Measurements from ENCODE around the gene ARMC10.
"Not testable (repeated sequence)": the region's sequence is repeated elsewhere in the genome, so short reads cannot be mapped to it uniquely, and the experiment has no call there.

ARMC10 gene

DNA sequence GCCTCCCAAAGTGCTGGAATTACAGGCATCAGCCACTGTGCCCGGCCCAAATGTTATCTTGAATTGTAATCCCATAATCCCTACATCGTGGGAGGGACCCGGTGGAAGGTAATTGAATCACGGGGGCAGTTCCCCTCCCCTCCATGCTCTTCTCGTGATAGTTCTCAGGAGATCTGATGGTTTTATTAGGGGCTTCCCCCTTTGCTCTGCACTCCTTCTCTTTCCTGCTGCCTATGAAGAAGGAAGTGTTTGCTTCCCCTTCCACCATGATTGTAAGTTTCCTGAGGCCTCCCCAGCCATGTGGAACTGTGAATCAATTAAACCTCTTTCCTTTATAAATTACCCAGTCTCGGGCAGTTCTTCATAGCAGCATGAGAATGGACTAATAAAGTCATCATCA, 3.3 kb downstream of the ARMC10 start:
- not testable (repeated sequence) for DNase-seq (ENCODE audit: low read depth)

DNA sequence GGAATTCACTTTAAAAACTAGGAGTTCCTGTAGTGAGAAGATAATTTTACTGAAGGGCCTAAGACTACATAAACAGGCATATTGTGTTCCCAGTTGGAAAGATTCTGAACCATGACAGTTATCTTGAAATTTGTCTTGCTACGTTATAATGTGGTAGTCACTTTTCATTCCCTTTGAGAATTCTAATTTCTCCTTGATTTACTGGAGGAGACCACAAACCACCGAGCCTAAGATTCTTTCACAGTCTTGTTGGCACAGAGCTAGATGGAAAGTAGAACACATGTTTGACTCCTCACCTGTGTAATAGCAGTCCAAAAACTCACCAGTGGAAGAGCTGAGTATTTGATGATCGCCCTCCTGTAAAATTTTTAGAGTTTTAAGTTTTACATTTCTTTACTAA, 4.9 kb downstream of the ARMC10 start:
- DNase-seq (ENCODE audit: low read depth) = no peak

DNA sequence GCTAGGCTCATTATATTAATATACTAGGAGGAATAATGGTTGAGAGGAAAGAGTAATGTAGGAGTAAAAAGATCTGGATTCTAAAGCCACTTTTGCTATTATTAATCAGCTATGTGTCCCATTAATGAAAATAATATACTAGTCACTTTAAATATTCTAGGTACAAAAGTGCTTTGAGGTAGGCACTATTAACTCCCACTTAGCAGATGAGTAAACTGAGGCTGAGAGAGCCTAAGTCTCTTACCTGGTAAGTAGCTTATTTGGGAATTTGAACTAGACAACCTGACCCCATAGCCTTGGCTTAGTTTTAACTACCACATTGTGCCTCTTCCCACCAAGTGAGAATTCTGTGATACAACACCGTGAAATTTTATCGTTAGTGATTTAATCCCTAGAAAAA, 6.0 kb downstream of the ARMC10 start:
- no peak for DNase-seq (ENCODE audit: low read depth)

DNA sequence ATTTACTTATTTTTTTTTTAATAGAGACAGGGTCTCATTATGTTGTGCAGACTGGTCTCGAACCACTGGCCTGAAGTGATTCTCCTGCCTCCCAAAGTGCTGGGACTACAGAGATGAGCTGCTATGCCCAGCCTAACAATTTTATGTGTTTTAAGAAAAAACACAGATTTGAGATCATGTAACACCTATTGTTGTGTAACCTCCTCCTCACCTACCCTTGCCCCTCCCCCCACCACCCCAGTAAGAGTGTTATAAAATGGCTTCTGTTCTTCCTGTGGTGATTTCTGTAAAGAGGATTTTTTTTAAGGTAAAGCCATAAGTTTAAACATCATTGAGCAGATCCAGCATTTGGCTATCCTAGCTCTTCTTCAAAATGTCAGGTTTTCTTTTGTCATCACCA, 7.6 kb downstream of the ARMC10 start:
- no peak for DNase-seq (ENCODE audit: low read depth)

DNA sequence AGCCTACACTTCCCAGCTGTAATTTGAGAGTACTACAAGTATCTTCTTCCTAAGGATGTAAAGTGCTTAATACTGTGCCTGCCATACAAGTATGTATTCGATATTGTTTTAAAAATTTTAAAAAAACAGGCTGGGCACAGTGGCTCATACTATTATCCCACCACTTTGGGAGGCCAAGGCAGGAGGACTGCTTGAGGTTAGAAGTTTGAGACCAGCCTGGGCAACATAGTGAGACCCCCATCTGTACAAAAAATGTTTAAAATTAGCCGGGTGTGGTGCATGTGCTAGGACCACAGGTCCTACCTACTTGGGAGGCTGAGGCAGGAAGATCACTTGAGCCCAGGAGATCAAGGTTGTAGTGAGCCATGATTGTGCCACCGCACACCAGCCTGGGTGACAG, 8.3 kb downstream of the ARMC10 start:
- DNase-seq (ENCODE audit: low read depth) = no peak

DNA sequence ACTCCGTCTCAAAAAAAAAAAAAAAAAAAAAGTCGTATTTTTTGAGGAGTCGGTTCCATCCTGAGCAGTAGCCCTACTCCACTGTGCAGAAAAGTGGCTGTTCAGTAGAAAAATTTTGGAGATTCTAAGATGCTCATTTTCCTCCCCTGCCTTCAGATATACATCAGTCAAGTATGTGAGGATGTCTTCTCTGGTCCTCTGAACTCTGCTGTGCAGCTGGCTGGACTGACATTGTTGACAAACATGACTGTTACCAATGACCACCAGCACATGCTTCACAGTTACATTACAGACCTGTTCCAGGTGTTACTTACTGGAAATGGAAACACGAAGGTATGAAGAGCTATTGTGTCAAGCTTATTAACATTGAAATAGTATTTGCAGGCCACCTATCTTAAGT, 17.4 kb downstream of the ARMC10 start:
- not testable (repeated sequence) for DNase-seq (ENCODE audit: low read depth)

DNA sequence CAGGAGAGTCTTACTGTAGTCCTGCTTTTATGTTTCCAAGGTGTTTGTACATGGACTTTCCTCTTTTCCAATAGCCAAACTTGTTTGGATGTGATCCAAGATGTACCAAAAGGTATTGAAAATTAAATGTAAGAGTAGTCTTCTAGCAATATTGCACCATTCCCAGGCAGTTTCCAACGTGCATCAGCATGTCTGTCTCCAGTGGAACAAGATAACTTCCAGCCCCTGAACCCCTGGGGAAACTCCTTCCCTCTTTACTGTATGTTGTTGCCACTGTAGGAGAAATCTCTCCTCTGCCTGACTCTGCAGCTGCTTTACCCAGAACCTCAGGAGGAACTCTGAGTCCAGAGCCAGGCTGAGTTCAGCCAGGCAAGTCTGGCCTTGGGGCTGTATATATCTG, 18.5 kb downstream of the ARMC10 start:
- no peak for DNase-seq (ENCODE audit: low read depth)

DNA sequence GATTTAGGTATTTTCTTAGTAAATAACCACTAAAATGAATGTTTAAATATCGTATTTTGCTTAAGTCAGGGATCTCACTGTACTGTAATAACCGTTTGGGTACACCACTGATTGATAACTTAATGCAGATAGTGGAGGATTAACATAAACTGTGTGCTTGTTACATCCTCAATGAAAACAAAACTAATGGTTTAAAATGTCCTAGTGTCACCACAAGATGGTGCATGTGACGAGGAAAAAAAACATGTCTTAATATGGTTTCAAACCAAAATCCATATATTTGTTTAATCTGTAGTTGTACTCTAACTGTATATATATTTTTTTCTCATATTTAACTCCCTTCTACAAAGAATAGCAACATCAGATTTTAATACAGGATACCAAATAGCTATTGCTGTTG, 19.2 kb downstream of the ARMC10 start:
- no peak for DNase-seq (ENCODE audit: low read depth)

DNA sequence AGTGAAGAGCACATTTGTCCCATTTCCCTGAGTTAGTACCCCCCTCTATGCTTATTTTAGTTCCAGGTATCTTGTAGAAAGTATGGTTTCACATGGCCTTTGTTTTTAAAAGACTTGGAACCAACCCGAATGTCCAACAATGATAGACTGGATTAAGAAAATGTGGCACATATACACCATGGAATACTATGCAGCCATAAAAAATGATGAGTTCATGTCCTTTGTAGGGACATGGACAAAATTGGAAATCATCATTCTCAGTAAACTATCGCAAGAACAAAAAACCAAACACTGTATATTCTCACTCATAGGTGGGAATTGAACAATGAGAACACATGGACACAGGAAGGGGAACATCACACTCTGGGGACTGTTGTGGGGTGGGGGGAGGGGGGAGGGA, 20.6 kb downstream of the ARMC10 start:
- DNase-seq (ENCODE audit: low read depth) = not testable (repeated sequence)

DNA sequence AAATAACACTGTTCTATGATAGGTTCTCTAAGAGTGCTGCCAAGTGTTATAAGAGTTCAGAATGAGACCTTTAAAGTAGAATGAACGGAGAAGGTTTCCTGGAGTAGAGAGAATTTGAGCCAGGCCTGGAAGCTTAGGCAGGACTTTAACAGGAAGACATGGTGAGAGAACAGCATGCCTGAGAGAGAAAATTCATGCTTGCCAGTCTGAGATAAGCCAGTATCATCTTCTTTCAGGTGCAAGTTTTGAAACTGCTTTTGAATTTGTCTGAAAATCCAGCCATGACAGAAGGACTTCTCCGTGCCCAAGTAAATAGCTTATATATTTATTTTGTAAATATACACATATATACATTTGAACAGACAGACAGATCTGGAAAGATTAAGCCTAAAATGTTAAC, 22.1 kb downstream of the ARMC10 start:
- DNase-seq (ENCODE audit: low read depth) = no peak

DNA sequence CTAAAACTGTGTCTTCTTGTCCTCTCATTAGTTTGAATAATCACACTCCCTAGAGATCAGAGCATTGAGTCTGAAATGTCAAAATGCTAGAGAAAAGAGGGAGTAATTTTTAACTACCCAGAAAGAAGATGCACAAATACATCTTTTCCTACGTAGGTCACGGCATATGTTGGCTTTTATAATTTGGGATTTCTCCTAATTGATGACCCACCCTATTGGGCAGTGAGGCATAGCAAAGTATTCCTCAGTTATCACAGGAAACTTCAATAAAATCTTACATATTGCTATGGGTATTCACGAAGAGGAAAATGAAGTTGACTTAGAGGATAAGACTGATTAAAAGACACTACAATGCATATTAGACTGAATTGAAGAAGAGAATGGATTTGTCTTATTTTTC, 25.4 kb downstream of the ARMC10 start:
- DNase-seq (ENCODE audit: low read depth) = no peak

DNA sequence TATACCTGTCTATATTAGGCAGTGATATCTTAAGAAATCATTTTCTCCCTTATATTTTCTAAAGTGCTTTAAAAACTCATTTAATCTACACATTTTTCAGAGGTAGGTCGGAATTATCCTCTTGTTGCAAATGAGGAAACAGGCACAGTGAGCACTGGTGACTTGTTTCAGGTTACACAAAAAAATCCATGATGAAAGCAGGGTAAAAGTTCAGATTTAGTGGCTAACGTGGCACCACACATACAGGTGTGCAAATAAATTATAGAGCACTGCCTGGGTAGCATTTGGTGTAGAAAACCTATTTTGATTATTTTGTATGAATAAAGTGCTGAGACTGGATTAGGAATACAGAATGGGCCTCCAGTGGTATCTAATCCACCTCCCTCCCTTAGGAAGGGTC, 26.6 kb downstream of the ARMC10 start:
- DNase-seq (ENCODE audit: low read depth) = no peak

DNA sequence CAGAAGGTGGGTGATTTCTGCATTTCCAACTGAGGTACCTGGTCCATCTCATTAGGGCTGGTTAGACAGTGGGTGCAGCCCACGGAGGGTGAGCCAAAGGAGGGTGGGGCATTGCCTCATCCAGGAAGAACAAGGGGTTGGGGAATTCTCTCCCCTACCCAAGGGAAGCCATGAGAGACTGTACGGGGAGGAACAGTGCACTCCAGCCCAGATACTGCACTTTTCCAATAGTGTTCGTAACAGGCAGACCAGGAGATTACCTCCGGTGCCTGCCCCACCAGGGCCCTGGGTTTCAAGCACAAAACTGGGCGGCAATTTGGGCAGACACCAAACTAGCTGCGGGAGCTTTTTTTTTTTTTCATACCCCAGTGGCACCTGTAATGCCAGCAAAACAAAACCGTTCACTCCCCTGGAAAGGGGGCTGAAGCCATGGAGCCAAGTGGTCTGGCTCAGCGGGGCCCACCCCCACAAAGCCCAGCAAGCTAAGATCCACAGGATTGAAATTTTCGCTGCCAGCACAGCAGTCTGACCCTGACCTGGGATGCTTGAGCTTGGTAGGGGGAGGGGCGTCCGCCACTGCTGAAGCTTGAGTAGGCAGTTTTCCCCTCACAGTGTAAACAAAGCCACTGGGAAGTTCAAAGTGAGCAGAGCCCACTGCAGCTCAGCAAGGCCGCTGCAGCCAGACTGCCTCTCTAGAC, 31.2 kb downstream of the ARMC10 start:
- no peak for DNase-seq (ENCODE audit: low read depth)

DNA sequence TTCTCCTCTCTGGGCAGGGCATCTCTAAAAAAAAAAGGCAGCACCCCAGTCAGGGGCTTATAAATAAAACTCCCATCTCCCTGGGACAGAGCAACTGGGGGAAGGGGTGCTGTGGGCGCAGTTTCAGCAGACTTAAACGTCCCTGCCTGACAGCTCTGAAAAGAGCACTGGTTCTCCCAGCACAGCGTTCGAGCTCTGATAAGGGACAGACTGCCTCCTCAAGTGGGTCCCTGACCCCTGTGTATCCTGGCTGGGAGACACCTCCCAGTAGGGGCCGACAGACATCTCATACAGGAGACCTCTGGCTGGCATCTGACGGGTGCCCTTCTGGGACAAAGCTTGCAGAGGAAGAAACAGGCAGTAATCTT, 31.7 kb downstream of the ARMC10 start:
- DNase-seq (ENCODE audit: low read depth) = not testable (repeated sequence)

DNA sequence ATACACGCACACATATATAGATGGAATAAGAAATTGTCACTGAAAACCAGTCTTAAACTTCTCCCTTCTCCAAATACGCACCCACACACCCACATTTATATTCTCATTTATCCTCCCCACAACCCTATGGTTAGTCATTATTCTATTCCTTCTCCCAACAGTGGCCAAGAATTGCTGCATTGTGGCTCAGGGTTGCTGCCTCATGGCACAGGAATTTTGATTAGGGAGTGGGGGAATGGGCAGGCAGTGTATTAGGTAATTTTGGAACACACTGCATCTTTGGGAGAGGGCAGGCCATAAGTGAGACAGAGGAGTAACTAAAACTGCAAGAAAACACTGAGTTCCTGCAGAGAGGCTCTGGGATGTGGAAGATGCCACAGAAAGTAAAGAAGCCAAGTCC, 38.2 kb downstream of the ARMC10 start:
- no peak for DNase-seq (ENCODE audit: low read depth)

DNA sequence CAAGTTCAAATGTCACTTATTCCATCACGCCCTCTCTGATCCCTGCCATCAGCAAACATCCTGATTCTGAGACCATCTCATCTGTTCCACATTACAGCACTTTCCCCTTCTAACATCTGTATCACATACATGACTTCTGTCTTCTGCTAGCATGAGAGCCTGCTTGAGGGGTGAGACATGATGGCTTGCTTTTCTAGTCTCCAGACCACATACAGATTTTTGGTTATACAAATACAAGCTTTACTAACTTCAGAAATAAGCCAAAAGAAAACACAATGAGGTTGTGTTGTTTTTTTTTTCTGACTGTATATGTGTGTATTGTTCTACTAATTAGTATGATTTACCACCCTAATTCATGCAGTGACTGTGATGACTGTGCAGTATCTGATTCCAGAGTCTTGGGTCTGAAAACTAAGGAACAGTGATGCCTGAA, 39.7 kb downstream of the ARMC10 start:
- no peak for DNase-seq (ENCODE audit: low read depth)

DNA sequence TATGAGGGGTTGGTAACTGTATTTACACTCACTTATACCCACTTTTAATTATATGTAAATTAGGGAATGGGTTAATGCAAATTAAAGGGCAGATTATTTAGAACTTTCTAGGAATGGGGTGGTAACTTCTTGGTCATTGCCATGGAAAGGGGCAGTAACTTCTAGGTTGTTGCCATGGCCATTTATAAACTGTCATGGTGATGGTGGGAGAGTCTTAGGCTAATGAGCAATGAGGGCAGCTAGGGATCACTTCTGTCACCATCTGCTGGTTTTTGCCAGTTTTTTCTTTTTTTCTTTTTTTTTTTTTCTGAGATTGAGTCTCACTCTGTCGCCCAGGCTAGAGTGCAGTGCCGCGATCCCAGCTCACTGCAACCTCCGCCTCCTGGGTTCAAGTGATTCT, 40.8 kb downstream of the ARMC10 start:
- DNase-seq (ENCODE audit: low read depth) = no peak

DNA sequence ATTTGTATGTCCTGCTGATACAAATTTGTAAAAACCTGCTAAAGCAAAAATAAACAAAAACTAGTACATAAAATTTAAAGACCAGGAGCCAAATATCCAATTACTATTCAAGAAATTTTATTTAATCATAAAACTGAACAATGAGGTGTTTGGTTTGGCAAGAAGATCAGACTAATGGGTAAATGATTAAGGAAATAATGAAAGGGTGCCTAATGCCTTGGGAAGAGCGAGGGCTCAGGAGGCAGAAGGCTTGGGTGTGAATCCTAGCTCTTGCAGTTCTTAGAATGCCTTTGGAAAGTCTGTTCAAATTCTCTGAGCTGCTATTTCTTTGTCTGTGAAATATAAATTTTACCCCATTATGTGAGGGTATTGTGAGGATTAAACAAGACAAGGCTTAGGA, 41.6 kb downstream of the ARMC10 start:
- no peak for DNase-seq (ENCODE audit: low read depth)

DNA sequence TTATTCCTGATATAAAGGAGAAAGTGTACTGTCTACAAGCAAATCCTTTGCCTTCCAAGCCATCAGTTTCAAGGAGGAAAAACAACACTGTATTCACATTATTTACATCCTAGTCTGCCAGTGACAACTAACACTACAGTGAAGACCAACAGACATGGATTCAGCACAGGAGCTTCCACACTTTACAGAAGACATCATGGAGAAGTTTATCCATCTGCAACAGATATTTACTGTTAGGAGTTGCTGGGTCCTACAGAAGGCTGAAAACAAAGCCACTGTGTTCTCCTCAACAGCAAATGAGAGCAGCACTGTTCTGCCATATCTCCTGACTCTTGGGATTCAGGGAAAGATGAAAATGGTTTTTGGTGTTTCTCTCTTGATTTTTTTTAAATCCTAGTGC, 42.1 kb downstream of the ARMC10 start:
- no peak for DNase-seq (ENCODE audit: low read depth)

DNA sequence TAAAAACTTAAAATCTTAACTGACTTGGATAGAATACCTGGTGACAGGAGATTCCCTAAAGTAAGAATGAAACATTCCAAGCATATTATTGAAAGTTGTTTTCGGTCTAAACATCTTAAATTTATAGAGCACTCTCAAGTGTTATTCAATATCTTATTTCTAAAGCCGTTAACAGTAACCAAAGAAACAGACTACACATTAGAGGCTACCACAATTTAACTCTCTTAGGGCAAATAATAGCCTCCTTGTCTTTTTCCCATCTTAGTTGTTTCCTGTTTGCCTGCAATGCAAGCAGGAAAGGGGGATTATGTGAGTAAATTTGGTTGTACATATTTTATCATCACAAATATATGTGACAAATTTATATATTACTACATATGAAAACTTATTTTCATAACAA, 42.5 kb downstream of the ARMC10 start:
- no peak for DNase-seq (ENCODE audit: low read depth)

DNA sequence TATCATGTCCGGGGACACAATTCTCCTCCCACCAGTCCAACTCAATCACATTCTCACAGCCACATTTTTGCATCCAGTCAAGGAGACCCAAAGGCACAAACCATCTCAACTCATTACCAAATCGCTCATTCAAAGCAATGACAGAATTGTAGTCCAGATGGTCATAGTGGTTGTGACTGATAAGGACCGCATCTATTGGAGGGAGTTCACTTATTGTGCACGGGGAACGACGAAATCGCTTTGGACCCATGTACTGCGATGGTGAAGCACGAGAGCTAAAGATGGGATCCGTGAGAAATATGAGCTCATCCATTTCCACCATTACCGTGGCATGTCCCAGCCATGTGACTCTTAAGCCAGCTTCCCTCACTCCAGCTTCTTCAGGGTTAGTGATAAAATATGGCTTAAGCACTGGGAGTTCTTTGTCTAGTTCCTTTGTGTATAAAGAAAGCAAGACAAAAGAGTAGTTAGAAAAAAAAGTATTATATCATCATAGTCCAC, 44.9 kb downstream of the ARMC10 start:
- DNase-seq (ENCODE audit: low read depth) = no peak

DNA sequence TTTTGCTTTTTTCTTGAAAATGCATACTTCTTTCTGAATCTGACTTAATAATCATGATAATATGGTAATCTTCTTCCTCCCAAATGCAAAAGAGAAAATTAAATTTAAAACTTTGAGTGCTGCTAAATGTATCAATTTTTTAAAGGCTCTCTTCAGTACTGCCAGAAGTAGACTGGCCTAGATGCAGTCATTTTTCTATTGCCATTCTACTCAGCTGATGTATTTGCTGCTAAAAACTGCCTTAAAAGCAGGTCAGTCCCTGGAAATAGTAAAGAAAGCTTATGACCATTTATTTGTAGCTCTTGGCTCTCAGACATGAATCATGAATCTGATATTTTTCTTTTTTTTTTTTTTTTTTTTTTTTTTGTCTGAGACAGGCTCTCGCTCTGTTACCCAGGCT, 45.4 kb downstream of the ARMC10 start:
- DNase-seq (ENCODE audit: low read depth) = no peak

DNA sequence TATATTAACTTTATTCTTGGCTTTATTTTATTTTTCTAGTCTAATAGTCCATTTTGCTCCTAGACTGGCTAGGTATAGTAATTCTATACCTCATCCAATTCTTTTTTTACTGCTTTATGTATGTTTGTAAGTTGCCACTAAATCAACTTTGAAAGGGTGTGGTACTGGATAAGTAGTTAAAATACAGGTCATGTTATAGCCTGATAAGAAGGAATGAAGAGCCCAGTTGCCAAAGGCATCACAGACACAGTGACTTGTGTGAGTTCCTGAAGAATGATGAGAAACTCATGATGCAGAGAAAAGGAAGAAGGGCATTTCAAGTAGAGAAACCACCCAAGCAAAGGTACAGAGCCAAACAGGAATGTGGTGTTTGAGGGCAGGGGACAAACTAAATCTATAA, 46.7 kb downstream of the ARMC10 start:
- no peak for DNase-seq (ENCODE audit: low read depth)

DNA sequence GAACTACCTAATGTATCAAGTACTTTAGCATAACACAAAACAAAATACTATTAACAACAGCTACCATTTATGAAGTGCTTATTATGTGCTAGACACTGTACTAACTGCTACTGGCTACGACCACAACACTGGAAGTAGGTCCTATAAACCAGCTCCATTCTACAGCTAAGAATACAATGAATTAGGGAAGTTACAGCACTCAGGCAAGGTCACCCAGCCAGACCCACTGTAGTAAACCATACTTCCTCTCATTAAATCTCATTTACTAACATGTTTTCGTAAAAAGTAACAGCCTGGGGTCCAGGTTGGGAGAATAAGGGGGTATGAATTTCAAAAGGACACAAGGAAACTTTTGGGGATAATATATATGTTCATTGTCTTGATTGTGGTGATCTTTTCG, 48.6 kb downstream of the ARMC10 start:
- no peak for DNase-seq (ENCODE audit: low read depth)

All from activated gamma-delta T cell treated with anti-CD3 and anti-CD28 coated beads, Interleukin-2, amount 50 U/mL, for 16 hours (primary cell).